ENCODE results near the gene CRIM1.

The CRIM1 gene

GRCh38 chr2:36462311-36462935 is 106.8 kb downstream of the CRIM1 start:
- no peak overlapping the region for H3K27ac ChIP-seq
- no peak for TF ChIP-seq CTCF (IDR thresholded peaks at IDR 0.05)
- TF ChIP-seq ZFX (IDR thresholded peaks at IDR 0.05; ENCODE audit: borderline replicate concordance): no peak

- no peak overlapping the region for H3K27ac ChIP-seq
- TF ChIP-seq ZFX (IDR thresholded peaks at IDR 0.05; ENCODE audit: borderline replicate concordance) (no peak), CTCF (IDR thresholded peaks at IDR 0.05) (no peak)
Observed at GRCh38 chr2:36463365-36463764, 107.8 kb downstream of the CRIM1 start.

- no peak overlapping the region for H3K27ac ChIP-seq
- TF ChIP-seq ZFX (IDR thresholded peaks at IDR 0.05; ENCODE audit: borderline replicate concordance) (no peak), CTCF (IDR thresholded peaks at IDR 0.05) (no peak)
Observed at GRCh38 chr2:36464006-36464721, 108.6 kb downstream of the CRIM1 start.

- TF ChIP-seq ZFX (IDR thresholded peaks at IDR 0.05; ENCODE audit: borderline replicate concordance): no peak
- TF ChIP-seq CTCF (IDR thresholded peaks at IDR 0.05): no peak
- H3K27ac ChIP-seq: no peak overlapping the region
Observed at GRCh38 chr2:36466135-36466534, 110.6 kb downstream of the CRIM1 start.

GRCh38 chr2:36468463-36469105 is 113.0 kb downstream of the CRIM1 start:
- TF ChIP-seq ZFX (IDR thresholded peaks at IDR 0.05; ENCODE audit: borderline replicate concordance): no peak
- H3K27ac ChIP-seq: no peak overlapping the region

GRCh38 chr2:36469106-36469477 is 113.5 kb downstream of the CRIM1 start:
- no peak overlapping the region for H3K27ac ChIP-seq
- no peak for TF ChIP-seq ZFX (IDR thresholded peaks at IDR 0.05; ENCODE audit: borderline replicate concordance)
- TF ChIP-seq CTCF (IDR thresholded peaks at IDR 0.05): no peak

GRCh38 chr2:36469710-36470109 is 114.1 kb downstream of the CRIM1 start:
- TF ChIP-seq ZFX (IDR thresholded peaks at IDR 0.05; ENCODE audit: borderline replicate concordance) (no peak), CTCF (IDR thresholded peaks at IDR 0.05) (no peak)
- H3K27ac ChIP-seq: no peak overlapping the region

Measured in 22Rv1 (cell line).